K562 (cell line): ENCODE data around the gene RBAK. TPM values are rescaled to one million over a fixed set of nuclear protein-coding genes. Genes with fewer than 3 reads are reported as not detected.

Experiments used
- ATAC-seq: fragments of 200-7000 bp; cut with Tn5 transposase; 3 replicates; pipeline ENCODE4 v1.9.1; 2020; ENCODE audit warnings: moderate library complexity
- BruUV-seq: library from RNA; stranded (reverse); fragments of 400-500 nt; replicated peaks from 2 replicates; lab custom pipeline; 2021; lab: Mats Ljungman, UMichigan
- CTCF ChIA-PET: fragments of 300-600 bp; formaldehyde crosslinking; extraction: SDS; loops from one replicate; lab custom pipeline; 2021; ENCODE audit warnings: low intra/inter-chr PET ratio; lab: Yijun Ruan, JAX
- POLR2A ChIA-PET: fragments of 300-600, 350-650 bp; sonication (Branson Sonifier 250); formaldehyde crosslinking; extraction: SDS; loops from one replicate; lab custom pipeline; 2021; ENCODE audit warnings: antibody characterized with exemption, inconsistent platforms; lab: Yijun Ruan, JAX
- DNase-seq, 4 experiments: peaks; one replicate each; pipeline versions ENCODE4 v3.0.0 to v3.0.0-alpha.2; 2011 to 2018; ENCODE audit warnings: low spot score in 3 of 4, mixed read lengths in 3 of 4; ENCODE audit errors: extremely low read depth in 1 of 4
- FAIRE-seq: peaks from 2 replicates; lab custom pipeline; 2011; peaks lifted over from hg19 to GRCh38; lab: Jason Lieb, UNC
- H2AFZ ChIP-seq: 2 replicates; pipeline ENCODE4 v1.6.0; 2011; ENCODE audit warnings: low read depth, low read length, control low read depth, inconsistent platforms
- H3K27ac ChIP-seq: fragments of 200-600 bp; 3 replicates; pipeline ENCODE4 v1.8.0; 2011; ENCODE audit warnings: low read depth, mild to moderate bottlenecking, control low read depth, inconsistent platforms, low read length, moderate library complexity, mixed read lengths; ENCODE audit errors: extremely low read depth
- H3K27me3 ChIP-seq, 2 experiments: fragments of 300-600 bp in 1 of 2; 2 replicates in 1 of 2; 3 replicates in 1 of 2; pipeline versions ENCODE4 v1.6.0 to v1.8.0; 2011; ENCODE audit warnings: inconsistent platforms in 2 of 2, low read length in 2 of 2, mild to moderate bottlenecking in 1 of 2, mixed read lengths in 1 of 2, moderate library complexity in 1 of 2; ENCODE audit not compliant: control insufficient read depth in 2 of 2, insufficient read depth in 2 of 2
- H3K36me3 ChIP-seq: fragments of 300-600 bp; 3 replicates; pipeline ENCODE4 v1.8.0; 2011; ENCODE audit warnings: mild to moderate bottlenecking, low read length, inconsistent platforms; ENCODE audit not compliant: control insufficient read depth, insufficient read depth
- H3K4me1 ChIP-seq, 2 experiments: fragments of 200-600 bp in 1 of 2; replicated peaks in 1 of 2; 2 replicates in 1 of 2; 3 replicates in 1 of 2; pipeline versions ENCODE4 v1.5.1 to v1.8.0; 2011; ENCODE audit warnings: inconsistent platforms in 2 of 2, low read length in 2 of 2, mild to moderate bottlenecking in 1 of 2, mixed read lengths in 1 of 2, moderate library complexity in 1 of 2; ENCODE audit not compliant: control insufficient read depth in 2 of 2, insufficient read depth in 2 of 2
- H3K4me2 ChIP-seq: 2 replicates; pipeline ENCODE4 v1.6.1; 2011; ENCODE audit warnings: low read length, control low read depth, inconsistent platforms, mixed read lengths; ENCODE audit not compliant: insufficient read depth
- H3K4me3 ChIP-seq: fragments of 200-600 bp; sonication (generic), shearing (Covaris generic); 2 replicates; pipeline ENCODE4 v1.5.1; 2016; ENCODE audit warnings: control low read depth, inconsistent platforms
- H3K79me2 ChIP-seq: fragments of 200-600 bp; 3 replicates; pipeline ENCODE4 v1.8.0; 2011; ENCODE audit warnings: low read length, inconsistent platforms; ENCODE audit not compliant: control insufficient read depth, insufficient read depth
- H3K9ac ChIP-seq, 2 experiments: 2 replicates each; pipeline versions ENCODE4 v1.6.0 to v1.6.1; 2011; ENCODE audit warnings: low read depth in 2 of 2, low read length in 2 of 2, control low read depth in 1 of 2, inconsistent platforms in 1 of 2, mild to moderate bottlenecking in 1 of 2, mixed read lengths in 1 of 2; ENCODE audit not compliant: insufficient read depth in 1 of 2
- H3K9me1 ChIP-seq: one replicate; pipeline ENCODE4 v1.6.0; 2011; ENCODE audit warnings: inconsistent platforms, mild to moderate bottlenecking, low read length, moderate library complexity; ENCODE audit not compliant: control insufficient read depth, insufficient read depth
- H3K9me3 ChIP-seq: replicated peaks from 2 replicates; pipeline ENCODE4 v1.5.1; 2011; ENCODE audit warnings: low read depth, low read length, inconsistent platforms; ENCODE audit not compliant: control insufficient read depth, insufficient read depth
- H4K20me1 ChIP-seq: replicated peaks from 2 replicates; pipeline ENCODE4 v1.6.1; 2011; ENCODE audit warnings: low read length, inconsistent platforms, mixed read lengths; ENCODE audit not compliant: control insufficient read depth, insufficient read depth
- ESRRA ChIP-seq: fragments of 450-650 bp; IDR thresholded peaks from 2 replicates; pipeline ENCODE4 v1.6.1; 2014; ENCODE audit warnings: low read depth, mild to moderate bottlenecking, moderate library complexity, borderline replicate concordance
- GTF2A2 ChIP-seq: IDR thresholded peaks from 2 replicates; pipeline ENCODE4 v1.6.1; 2016; ENCODE audit warnings: mild to moderate bottlenecking, missing genetic modification characterization, missing compliant biosample characterization
- MEIS2 ChIP-seq: fragments of 450-650 bp; IDR thresholded peaks from 2 replicates; pipeline ENCODE4 v1.6.1; 2014; ENCODE audit warnings: mild to moderate bottlenecking; ENCODE audit not compliant: partially characterized antibody
- NR2C2 ChIP-seq, 2 experiments: fragments of 200-800 bp in 1 of 2; sonication (Bioruptor generic) in 1 of 2; sonication (generic) in 1 of 2; formaldehyde crosslinking in 1 of 2; IDR thresholded peaks; 2 replicates each; pipeline versions ENCODE4 v1.6.1 to v1.8.0; 2016 to 2022; ENCODE audit warnings: mild to moderate bottlenecking in 1 of 2, missing compliant biosample characterization in 1 of 2, missing genetic modification characterization in 1 of 2, missing genetic modification reagents in 1 of 2
- NUFIP1 ChIP-seq: fragments of 450-650 bp; IDR thresholded peaks from 2 replicates; pipeline ENCODE4 v1.6.1; 2018; ENCODE audit not compliant: partially characterized antibody
- OTX1 ChIP-seq: fragments of 450-650 bp; formaldehyde crosslinking; IDR thresholded peaks from 2 replicates; pipeline ENCODE4 v1.4.0; 2022; ENCODE audit warnings: mild to moderate bottlenecking
- PTBP1 ChIP-seq: fragments of 200-400 bp; formaldehyde crosslinking; IDR thresholded peaks from 2 replicates; pipeline ENCODE4 v1.6.1; 2017; ENCODE audit warnings: low read depth, low read length
- TAL1 ChIP-seq: fragments of 450-650 bp; IDR thresholded peaks from 2 replicates; pipeline ENCODE4 v1.6.1; 2016; ENCODE audit warnings: mild to moderate bottlenecking
- WHSC1 ChIP-seq: IDR thresholded peaks from one replicate; pipeline ENCODE4 v1.6.1; 2012; ENCODE audit warnings: low read length, control low read depth, inconsistent platforms
- ZBTB7A ChIP-seq: IDR thresholded peaks from 2 replicates; pipeline ENCODE4 v1.6.1; 2011; ENCODE audit warnings: low read depth, mild to moderate bottlenecking, low read length, moderate library complexity, borderline replicate concordance; ENCODE audit not compliant: control insufficient read depth
- ZFPM2 ChIP-seq: fragments of 250-450 bp; sonication (Bioruptor Pico); IDR thresholded peaks from 2 replicates; pipeline ENCODE4 v1.5.1; 2022; ENCODE audit warnings: mild to moderate bottlenecking
- ZKSCAN1 ChIP-seq: fragments of 150-350 bp; IDR thresholded peaks from 2 replicates; pipeline ENCODE4 v1.6.1; 2016; ENCODE audit warnings: low read depth, low read length
- WGBS: fragments of 100-300 bp; shearing (Covaris generic); methylation state at CpG from one replicate; pipeline ENCODE4 v1.1.6; 2016; ENCODE audit warnings: low coverage, mixed read lengths; ENCODE audit not compliant: insufficient coverage; ENCODE audit errors: missing lambda C conversion rate; 5-methylcytosine and 5-hydroxymethylcytosine counted together
- in situ Hi-C: fragments of 300-500 bp; cut with MboI; formaldehyde crosslinking; loops from 4 replicates; pipeline ENCODE4 v1.15.0; 2018; ENCODE audit warnings: inconsistent platforms, mixed read lengths
- intact Hi-C: fragments of 100-400 bp; cut with micrococcal nuclease; formaldehyde crosslinking; loops from 2 replicates; pipeline ENCODE4 v1.14.2; 2022
- polyA plus RNA-seq, 8 experiments: library from polyadenylated mRNA; depleted of rRNA in 4 of 8; stranded (reverse) in 5 of 8; unstranded in 3 of 8; fragments of >200 nt; fragmentation: Nextera tagmentation in 2 of 8; fragmentation: Illumina TruSeq in 1 of 8; extraction: Ambion mirVana in 2 of 8; extraction: Trizol in 1 of 8; gene quantifications; 2 replicates each; pipeline versions ENCODE4 v1.2.1 to v1.2.3, GENCODE V29; 2011 to 2014; ENCODE audit warnings: inconsistent platforms in 1 of 8, missing spikeins in 1 of 8
- total RNA-seq, 7 experiments: library from RNA; depleted of rRNA in 6 of 7; stranded (reverse); fragments of >200 nt in 6 of 7; fragmentation: Illumina TruSeq in 2 of 7; extraction: Trizol in 2 of 7; gene quantifications; 2 replicates each; pipeline versions ENCODE4 v1.2.1 to v1.2.3, GENCODE V29; 2011 to 2021; ENCODE audit warnings: low replicate concordance in 1 of 7

RBAK gene
- total and polyA plus RNA-seq, 9 of the 15 experiments (the other 6 are each of a cell fraction or from before 2014, with no cell fraction given) = 2.7 to 13.2 (median 10.1) TPM

DNA sequence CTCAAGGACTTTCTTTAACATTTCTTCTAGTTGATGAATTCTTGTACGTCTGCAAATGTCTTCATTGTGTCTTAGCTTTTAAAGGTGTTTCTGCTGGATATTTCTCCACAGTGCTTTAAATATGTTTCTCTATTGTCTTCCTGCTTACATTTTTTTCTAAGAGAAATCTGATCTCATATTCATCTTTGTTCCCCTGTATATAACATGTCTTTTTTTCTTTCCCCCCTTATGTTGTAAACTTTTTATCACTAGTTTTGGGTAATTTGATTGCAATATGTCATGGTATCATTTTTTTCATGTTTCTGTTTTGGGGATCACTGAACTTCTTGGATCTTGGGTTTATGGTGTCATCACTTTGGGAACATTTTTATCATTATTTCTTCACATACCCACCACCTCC lies 7.5 kb downstream of the RBAK start:
- Histone ChIP-seq H3K79me2 (peaks cover 9% of the 10 kb centered on the region), H3K4me1 (no peaks in the 10 kb centered on the region), H3K4me3 (no peak overlapping the region), H2AFZ (no peak overlapping the region), H3K27me3 (no peaks in the 10 kb centered on the region), H3K9me3 (peaks cover 14% of the 10 kb centered on the region; the same call in 1 of the 2 replicates), H3K9ac (no peak overlapping the region), H3K27ac (no peak overlapping the region), H4K20me1 (no peaks in the 10 kb centered on the region)
- FAIRE-seq (no peak), ATAC-seq (no peak), DNase-seq (no peak)
- TF ChIP-seq ZKSCAN1 = no peak
- no peak for TF ChIP-seq OTX1 (CRISPR knock-in tag)
- TF ChIP-seq ZFPM2 (CRISPR knock-in tag) = no peak
- TF ChIP-seq PTBP1 = no peak
- no peak for TF ChIP-seq ZBTB7A
- TF ChIP-seq ESRRA = no peak
- TF ChIP-seq TAL1 = no peak
- no peak for TF ChIP-seq NUFIP1
- TF ChIP-seq GTF2A2 (tag) = no peak
- TF ChIP-seq MEIS2 = no peak
- no peak for TF ChIP-seq NR2C2 (CRISPR knock-in tag; IDR thresholded peaks at IDR 0.05)
- no peak for TF ChIP-seq NR2C2 (tag; IDR thresholded peaks at IDR 0.05)
- no peak for TF ChIP-seq WHSC1
- TF ChIP-seq, all 486 proteins: peak for 0
- intact Hi-C loops (no loop called here), in situ Hi-C loops (no loop called here)
- Histone ChIP-seq H3K9me1 (no peaks in the 10 kb centered on the region), H3K36me3 (peaks cover 66% of the 10 kb centered on the region), H3K4me2 (no peak overlapping the region)
- CTCF ChIA-PET = no interaction called here
- POLR2A ChIA-PET = no interaction called here
- 89% methylated on average over 1 of the region's 1 CpG for WGBS
- BruUV-seq = no TSS peak
